HCT116 (cell line): Measurements from ENCODE around the gene UPF1. TPM values are rescaled to one million over a fixed set of nuclear protein-coding genes. Genes with fewer than 3 reads are reported as not detected.

Experiments
- ATAC-seq: fragments of 200-7000 bp; cut with Tn5 transposase; 2 replicates; pipeline ENCODE4 v1.9.1; 2020; ENCODE audit warnings: mild to moderate bottlenecking, moderate library complexity
- BruUV-seq: library from RNA; stranded (reverse); fragments of 400-500 nt; replicated peaks from 2 replicates; lab custom pipeline; 2021; lab: Mats Ljungman, UMichigan
- CTCF ChIA-PET: fragments of 300-600 bp; sonication (Branson Sonifier 250); formaldehyde crosslinking; loops from one replicate; lab custom pipeline; 2021; ENCODE audit warnings: antibody characterized with exemption; lab: Charles Lee
- POLR2A ChIA-PET: fragments of 300-600, 350-600 bp; sonication (Branson Sonifier 250); formaldehyde crosslinking; loops from one replicate; lab custom pipeline; 2021; ENCODE audit warnings: antibody characterized with exemption; lab: Charles Lee
- RAD21 ChIA-PET, 2 experiments: fragments of 300-600 bp; sonication (Branson Sonifier 250); formaldehyde crosslinking; loops; one replicate each; lab custom pipeline; 2023; ENCODE audit warnings: low total read pairs in 2 of 2; ENCODE audit not compliant: uncharacterized antibody in 2 of 2, unreplicated experiment in 2 of 2, low non-redundant PET in 1 of 2; lab: Charles Lee
- DNase-seq: peaks from one replicate; pipeline ENCODE4 v3.0.0-alpha.2; 2010; ENCODE audit warnings: low read depth, low spot score
- H2AFZ ChIP-seq: fragments of 200-600 bp; shearing (Covaris generic), sonication (generic); 2 replicates; pipeline ENCODE4 v1.6.1; 2017; ENCODE audit warnings: low read depth, mixed run types, mixed read lengths, antibody characterized with exemption, low read length; ENCODE audit not compliant: poor library complexity, severe bottlenecking
- H3K27ac ChIP-seq: 2 replicates; pipeline ENCODE4 v1.5.1; 2012; ENCODE audit warnings: low read depth, low read length
- H3K27me3 ChIP-seq: fragments of 200-600 bp; sonication (generic); 2 replicates; pipeline ENCODE4 v1.6.1; 2016; ENCODE audit warnings: mixed run types, low read length, mixed read lengths; ENCODE audit not compliant: insufficient read depth
- H3K36me3 ChIP-seq, 2 experiments: fragments of 200-500 bp in 1 of 2; fragments of 200-600 bp in 1 of 2; sonication (Bioruptor generic) in 1 of 2; sonication (generic) in 1 of 2; 2 replicates each; pipeline versions ENCODE4 v1.5.1 to v1.6.1; 2014 to 2016; ENCODE audit warnings: low read length in 2 of 2, inconsistent platforms in 1 of 2, mixed read lengths in 1 of 2, mixed run types in 1 of 2; ENCODE audit not compliant: insufficient read depth in 2 of 2, control insufficient read depth in 1 of 2
- H3K4me1 ChIP-seq, 2 experiments: fragments of 200-600 bp in 1 of 2; sonication (generic) in 1 of 2; 2 replicates each; pipeline versions ENCODE4 v1.5.1 to v1.6.1; 2012 to 2017; ENCODE audit warnings: low read length in 2 of 2, inconsistent platforms in 1 of 2, mild to moderate bottlenecking in 1 of 2, mixed read lengths in 1 of 2, mixed run types in 1 of 2, moderate library complexity in 1 of 2; ENCODE audit not compliant: insufficient read depth in 2 of 2, control insufficient read depth in 1 of 2
- H3K4me2 ChIP-seq: fragments of 200-600 bp; sonication (generic); 2 replicates; pipeline ENCODE4 v1.6.1; 2017; ENCODE audit warnings: mixed run types, low read length, mixed read lengths
- H3K4me3 ChIP-seq, 2 experiments: fragments of 200-600 bp in 1 of 2; sonication (generic) in 1 of 2; replicated peaks in 1 of 2; 2 replicates each; pipeline ENCODE4 v1.5.1; 2011 to 2016; ENCODE audit warnings: low read length in 2 of 2, control low read depth in 1 of 2, low read depth in 1 of 2, mild to moderate bottlenecking in 1 of 2, mixed read lengths in 1 of 2, mixed run types in 1 of 2
- H3K79me2 ChIP-seq: fragments of 200-600 bp; sonication (generic); 2 replicates; pipeline ENCODE4 v1.6.1; 2017; ENCODE audit warnings: mild to moderate bottlenecking, mixed run types, low read length, moderate library complexity, mixed read lengths; ENCODE audit not compliant: insufficient read depth
- H3K9ac ChIP-seq: fragments of 200-600 bp; sonication (generic); 2 replicates; pipeline ENCODE4 v1.6.1; 2016; ENCODE audit warnings: low read length, mixed read lengths
- H3K9me2 ChIP-seq: fragments of 200-600 bp; sonication (generic), shearing (Covaris generic); 2 replicates; pipeline ENCODE4 v1.6.1; 2017; ENCODE audit warnings: mixed run types, mild to moderate bottlenecking, moderate library complexity; ENCODE audit not compliant: insufficient read depth
- H3K9me3 ChIP-seq, 2 experiments: fragments of 200-500 bp in 1 of 2; fragments of 200-600 bp in 1 of 2; sonication (Bioruptor generic) in 1 of 2; sonication (generic) in 1 of 2; 2 replicates each; pipeline ENCODE4 v1.6.1; 2014 to 2017; ENCODE audit warnings: low read length in 2 of 2, mixed read lengths in 2 of 2, inconsistent platforms in 1 of 2, low read depth in 1 of 2, mild to moderate bottlenecking in 1 of 2, mixed run types in 1 of 2, moderate library complexity in 1 of 2; ENCODE audit not compliant: control insufficient read depth in 1 of 2, insufficient read depth in 1 of 2
- H4K20me1 ChIP-seq: fragments of 200-600 bp; sonication (generic), shearing (Covaris generic); 2 replicates; pipeline ENCODE4 v1.6.1; 2017; ENCODE audit warnings: mixed run types, mild to moderate bottlenecking, moderate library complexity; ENCODE audit not compliant: insufficient read depth
- CBX3 ChIP-seq: IDR thresholded peaks from 2 replicates; pipeline ENCODE4 v1.6.1; 2012; ENCODE audit warnings: low read depth
- EZH2 ChIP-seq: fragments of 200-600 bp; sonication (generic); IDR thresholded peaks from 2 replicates; pipeline ENCODE4 v1.6.1; 2017; ENCODE audit warnings: antibody characterized with exemption, mixed run types
- MAX ChIP-seq: IDR thresholded peaks from 2 replicates; pipeline ENCODE4 v1.6.1; 2012
- POLR2AphosphoS5 ChIP-seq: IDR thresholded peaks from 2 replicates; pipeline ENCODE4 v1.6.1; 2011; ENCODE audit warnings: mild to moderate bottlenecking, low read depth, low read length, moderate library complexity
- REST ChIP-seq: IDR thresholded peaks from 2 replicates; pipeline ENCODE4 v1.6.1; 2012; ENCODE audit warnings: low read depth
- SP1 ChIP-seq: IDR thresholded peaks from 2 replicates; pipeline ENCODE4 v1.6.1; 2012; ENCODE audit warnings: low read depth
- SRF ChIP-seq: IDR thresholded peaks from 2 replicates; pipeline ENCODE4 v1.6.1; 2012; ENCODE audit warnings: low read depth
- TCF7L2 ChIP-seq: IDR thresholded peaks from 2 replicates; pipeline ENCODE4 v1.7.0; 2011; ENCODE audit warnings: borderline replicate concordance, inconsistent platforms; ENCODE audit not compliant: insufficient read depth, insufficient read length; ENCODE audit errors: extremely low read depth
- ZFX ChIP-seq: fragments of 450-650 bp; IDR thresholded peaks from 2 replicates; pipeline ENCODE4 v1.6.1; 2017
- ZNF274 ChIP-seq: fragments of 200-500 bp; sonication (Bioruptor generic); IDR thresholded peaks from 2 replicates; pipeline ENCODE4 v1.6.1; 2014; ENCODE audit warnings: mild to moderate bottlenecking, low read depth, low read length, inconsistent platforms
- intact Hi-C: fragments of 100-400 bp; cut with micrococcal nuclease; formaldehyde crosslinking; loops from 2 replicates; pipeline ENCODE4 v1.10.0; 2022
- total RNA-seq: library from RNA; stranded (reverse); gene quantifications from one replicate; pipeline ENCODE4 v1.2.1, GENCODE V29; 2021; ENCODE audit not compliant: unreplicated experiment
- TF ChIP-seq, protein P1 (sequence below), 3 experiments: fragments of 200-600 bp in 1 of 3; sonication (generic) in 1 of 3; IDR thresholded peaks in 2 of 3; conservative IDR thresholded peaks in 1 of 3; 2 replicates each; pipeline ENCODE4 v1.5.1; 2012 to 2017; ENCODE audit warnings: low read depth in 2 of 3, low read length in 2 of 3, antibody characterized with exemption in 1 of 3, borderline replicate concordance in 1 of 3, control low read depth in 1 of 3, mild to moderate bottlenecking in 1 of 3, mixed read lengths in 1 of 3, mixed run types in 1 of 3, moderate library complexity in 1 of 3; ENCODE audit not compliant: insufficient read depth in 1 of 3

Gene UPF1
- total RNA-seq, 1 experiment from 2014 or later = 78.5 TPM

DNA sequence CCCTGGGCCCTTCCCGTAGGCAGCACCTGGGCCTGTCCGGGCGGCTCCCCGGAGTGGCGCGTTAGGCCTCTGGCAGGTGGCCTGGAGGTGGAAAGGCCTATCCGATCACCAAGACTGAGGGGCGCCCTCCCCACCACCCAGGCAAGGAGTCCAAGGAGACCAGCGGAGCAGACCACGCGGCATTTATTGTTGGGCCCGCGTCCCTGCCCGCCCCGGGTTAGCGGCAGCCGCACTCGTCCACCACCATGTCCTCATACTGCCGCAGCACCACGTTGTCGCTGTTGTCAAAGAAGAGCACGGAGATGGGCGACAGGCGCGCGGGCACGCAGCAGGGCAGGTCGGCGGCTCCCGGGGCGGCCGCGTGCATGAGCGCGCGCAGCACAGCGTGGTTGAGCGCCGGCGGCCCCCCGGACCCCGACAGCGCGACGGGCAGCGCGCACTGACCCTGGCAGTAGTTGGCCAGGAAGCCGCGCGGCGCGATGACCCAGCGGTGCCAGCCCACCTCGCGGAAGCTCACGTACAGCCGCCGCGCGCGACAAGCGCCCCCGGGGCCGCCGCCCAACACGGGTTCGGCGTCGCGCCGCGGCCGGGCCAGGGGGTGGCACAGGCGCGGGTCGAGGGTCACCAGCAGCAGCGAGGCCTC lies 36.7 kb downstream of the UPF1 start:
- Histone ChIP-seq H3K9me3 (no peaks in the 10 kb centered on the region), H3K27ac (peak overlapping the region; percentile 17), H3K4me3 (no peak overlapping the region), H3K9ac (no peak overlapping the region), H3K4me2 (no peak overlapping the region), H4K20me1 (no peaks in the 10 kb centered on the region), H3K79me2 (no peaks in the 10 kb centered on the region; the same call in 1 of the 2 replicates), H3K4me1 (0 out of 4 replicates have a peak, but pooled peaks cover 0 to 2% of the 10 kb centered on the region in 2 experiments), H3K9me2 (no peaks in the 10 kb centered on the region), H2AFZ (no peak overlapping the region), H3K27me3 (no peaks in the 10 kb centered on the region)
- DNase-seq (no peak), ATAC-seq (no peak)
- intact Hi-C loops = no loop called here
- no TSS peak for BruUV-seq
- CTCF ChIA-PET = no interaction called here
- POLR2A ChIA-PET = no interaction called here
- TF ChIP-seq, protein P1, sequence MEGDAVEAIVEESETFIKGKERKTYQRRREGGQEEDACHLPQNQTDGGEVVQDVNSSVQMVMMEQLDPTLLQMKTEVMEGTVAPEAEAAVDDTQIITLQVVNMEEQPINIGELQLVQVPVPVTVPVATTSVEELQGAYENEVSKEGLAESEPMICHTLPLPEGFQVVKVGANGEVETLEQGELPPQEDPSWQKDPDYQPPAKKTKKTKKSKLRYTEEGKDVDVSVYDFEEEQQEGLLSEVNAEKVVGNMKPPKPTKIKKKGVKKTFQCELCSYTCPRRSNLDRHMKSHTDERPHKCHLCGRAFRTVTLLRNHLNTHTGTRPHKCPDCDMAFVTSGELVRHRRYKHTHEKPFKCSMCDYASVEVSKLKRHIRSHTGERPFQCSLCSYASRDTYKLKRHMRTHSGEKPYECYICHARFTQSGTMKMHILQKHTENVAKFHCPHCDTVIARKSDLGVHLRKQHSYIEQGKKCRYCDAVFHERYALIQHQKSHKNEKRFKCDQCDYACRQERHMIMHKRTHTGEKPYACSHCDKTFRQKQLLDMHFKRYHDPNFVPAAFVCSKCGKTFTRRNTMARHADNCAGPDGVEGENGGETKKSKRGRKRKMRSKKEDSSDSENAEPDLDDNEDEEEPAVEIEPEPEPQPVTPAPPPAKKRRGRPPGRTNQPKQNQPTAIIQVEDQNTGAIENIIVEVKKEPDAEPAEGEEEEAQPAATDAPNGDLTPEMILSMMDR (IDR thresholded peaks at IDR 0.05 in 2 of 3, conservative IDR thresholded peaks at IDR 0.05 in 1 of 3; ENCODE audit: borderline replicate concordance in 1 of 3, insufficient read depth in 1 of 3, low read depth in 2 of 3, low read length in 2 of 3) = no peak
- TF ChIP-seq ZNF274 = no peak
- TF ChIP-seq POLR2AphosphoS5 = no peak
- TF ChIP-seq SRF = no peak
- TF ChIP-seq, all 23 proteins: peak for 0
- RAD21 ChIA-PET = no interaction called here
- H3K36me3 ChIP-seq = peaks cover 20 to 34% of the 10 kb centered on the region in 2 experiments

- no peak overlapping the region for H3K27ac ChIP-seq
- ChIA-PET RAD21 (no interaction called here), CTCF (no interaction called here), POLR2A (no interaction called here)
- H3K4me3 ChIP-seq = no peak overlapping the region
- H3K9me2 ChIP-seq = no peaks in the 10 kb centered on the region
- no peak overlapping the region for H3K4me2 ChIP-seq
- intact Hi-C loops = no loop called here
- peaks cover 16 to 29% of the 10 kb centered on the region in 2 experiments for H3K36me3 ChIP-seq
- H4K20me1 ChIP-seq = no peaks in the 10 kb centered on the region
- no TSS peak for BruUV-seq
- no peak overlapping the region for H2AFZ ChIP-seq
- no peak for DNase-seq
- no peaks in the 10 kb centered on the region for H3K9me3 ChIP-seq
- ATAC-seq = no peak
- H3K79me2 ChIP-seq = no peaks in the 10 kb centered on the region; the same call in 1 of the 2 replicates
- no peaks in the 10 kb centered on the region for H3K27me3 ChIP-seq
- no peak overlapping the region for H3K9ac ChIP-seq
- 0 out of 4 replicates have a peak, but pooled peaks cover 0 to 2% of the 10 kb centered on the region in 2 experiments for H3K4me1 ChIP-seq
- TF ChIP-seq REST (no peak), SRF (no peak), TCF7L2 (no peak), MAX (no peak), SP1 (no peak), ZFX (no peak), CBX3 (no peak), EZH2 (no peak)
Observed at GRCh38 chr19:18869023-18869618, 37.4 kb downstream of the UPF1 start.
